Left colon (tissue), 2 donors: ENCODE measurements around the gene ACOT7. TPM values are rescaled to one million over a fixed set of nuclear protein-coding genes. Genes with fewer than 3 reads are reported as not detected.

Experiments used
- ATAC-seq: fragments of 200-7000 bp; cut with Tn5 transposase; one replicate; pipeline ENCODE4 v1.9.1; 2020; ENCODE audit warnings: mild to moderate bottlenecking, moderate library complexity
- DNase-seq, 2 donors: peaks; one replicate each; pipeline ENCODE4 v3.0.0-alpha.2; 2020
- intact Hi-C, 2 donors: fragments of 100-400 bp; cut with DNase I in 1 of 2; cut with micrococcal nuclease in 1 of 2; formaldehyde crosslinking; loops; one replicate each; pipeline versions ENCODE4 v1.11.2 to v1.14.0; 2022; cut with DNase I, micrococcal nuclease
- total RNA-seq, 2 donors: library from RNA; stranded (reverse); fragmentation: NEBNext Ultra II Directional; extraction: Animal tissue kit (Norgen Biotek cat#: 25700); gene quantifications; one replicate each; pipeline ENCODE4 v1.2.1, GENCODE V29; 2021
- donor health status: DM: no; HTN: no; CAD: no.
- donor health status: DM: yes; HTN: yes; CAD: no.

Gene ACOT7
- total RNA-seq, 2 donors from 2014 or later, result 50.4 to 58.0 TPM

DNA sequence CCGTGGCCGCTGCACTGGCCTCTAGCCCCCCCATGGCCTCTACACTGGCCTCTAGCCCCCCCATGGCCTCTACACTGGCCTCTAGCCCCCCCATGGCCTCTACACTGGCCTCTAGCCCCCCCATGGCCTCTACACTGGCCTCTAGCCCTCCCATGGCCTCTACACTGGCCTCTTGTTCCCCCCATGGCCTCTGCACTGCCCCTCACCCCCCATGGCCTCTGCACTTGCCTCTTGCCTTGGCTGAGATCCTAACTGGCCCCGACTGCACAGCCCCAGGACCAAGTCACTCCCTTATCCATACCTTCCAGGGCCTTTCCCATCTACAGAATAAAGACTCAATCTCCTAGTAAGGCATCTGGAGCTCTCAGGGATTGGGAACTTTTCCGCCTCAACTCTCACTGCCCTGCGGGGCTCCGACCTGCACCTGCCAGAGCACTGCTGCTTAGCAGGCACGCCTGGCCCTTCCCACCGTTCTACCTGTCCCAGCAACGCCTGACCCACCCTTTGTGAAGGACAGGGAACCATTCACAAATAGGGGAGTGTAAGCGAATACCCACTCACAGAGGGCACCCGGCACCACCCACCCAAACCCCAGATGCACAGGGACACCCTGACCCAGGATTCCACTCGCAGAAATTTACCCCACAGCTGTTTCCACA, 38.8 kb downstream of the ACOT7 start:
- DNase-seq, result no peak
- ATAC-seq, result no peak
- intact Hi-C loops, result no loop called here

DNA sequence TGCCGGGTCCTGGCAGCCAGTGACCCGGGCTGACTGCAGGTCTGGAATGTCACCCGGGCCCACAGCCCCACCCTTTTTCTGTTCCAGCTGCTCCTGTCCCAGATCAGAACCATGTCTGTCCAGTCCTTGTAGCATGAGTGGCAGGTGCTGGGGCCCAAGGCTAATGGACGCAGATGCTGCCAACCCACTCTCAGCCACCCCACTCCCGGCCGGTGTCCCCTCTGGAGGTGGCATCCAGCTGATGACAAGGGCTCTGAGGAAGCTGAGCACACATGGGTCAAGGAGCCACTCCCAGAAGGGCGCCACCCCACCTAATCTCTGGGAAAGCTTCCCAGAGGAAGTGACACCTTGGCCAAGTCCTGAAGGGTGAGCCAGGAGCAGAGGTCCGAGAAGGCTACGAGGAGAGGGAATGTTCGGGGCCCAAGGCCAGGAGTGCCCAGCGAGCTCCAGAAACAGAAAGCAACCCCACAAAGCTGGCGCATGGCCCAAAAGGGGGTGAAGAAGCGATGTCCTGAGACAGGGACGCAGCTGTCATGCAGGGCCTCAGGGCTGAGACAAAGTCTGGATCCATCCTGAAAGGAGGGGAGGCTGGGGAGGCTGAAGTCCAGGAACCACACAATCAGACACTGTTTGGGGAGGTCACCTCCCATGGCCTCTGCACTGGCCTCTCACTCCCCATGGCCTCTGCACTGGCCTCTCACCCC, 39.5 kb downstream of the ACOT7 start:
- intact Hi-C loops, result no loop called here
- DNase-seq (peak; percentile 74 to 87), ATAC-seq (peak; percentile 70)

DNA sequence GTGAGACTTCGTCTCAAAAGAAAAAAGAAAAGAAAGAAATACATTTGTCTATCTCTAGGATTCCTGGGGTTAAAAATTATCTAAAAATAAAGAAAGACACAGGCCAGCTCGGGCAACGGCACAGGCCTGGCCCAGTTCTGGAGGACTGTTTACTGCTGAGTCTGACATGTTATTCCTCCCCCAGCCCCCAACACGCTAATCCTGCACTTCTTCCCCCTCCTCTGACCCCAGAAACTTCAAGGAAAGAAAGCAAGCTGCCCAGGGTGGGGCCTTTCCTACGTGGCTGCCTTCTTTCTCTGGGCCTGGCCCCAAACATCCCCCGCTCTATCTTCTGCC, 40.0 kb downstream of the ACOT7 start:
- intact Hi-C loops, result no loop called here
- ATAC-seq, result no peak
- no peak for DNase-seq

- ATAC-seq (peak; percentile 44), DNase-seq (peak; percentile 72 to 83)
- intact Hi-C loops, result no loop called here
Observed at GRCh38 chr1:6352138-6352563, 41.4 kb downstream of the ACOT7 start.

DNA sequence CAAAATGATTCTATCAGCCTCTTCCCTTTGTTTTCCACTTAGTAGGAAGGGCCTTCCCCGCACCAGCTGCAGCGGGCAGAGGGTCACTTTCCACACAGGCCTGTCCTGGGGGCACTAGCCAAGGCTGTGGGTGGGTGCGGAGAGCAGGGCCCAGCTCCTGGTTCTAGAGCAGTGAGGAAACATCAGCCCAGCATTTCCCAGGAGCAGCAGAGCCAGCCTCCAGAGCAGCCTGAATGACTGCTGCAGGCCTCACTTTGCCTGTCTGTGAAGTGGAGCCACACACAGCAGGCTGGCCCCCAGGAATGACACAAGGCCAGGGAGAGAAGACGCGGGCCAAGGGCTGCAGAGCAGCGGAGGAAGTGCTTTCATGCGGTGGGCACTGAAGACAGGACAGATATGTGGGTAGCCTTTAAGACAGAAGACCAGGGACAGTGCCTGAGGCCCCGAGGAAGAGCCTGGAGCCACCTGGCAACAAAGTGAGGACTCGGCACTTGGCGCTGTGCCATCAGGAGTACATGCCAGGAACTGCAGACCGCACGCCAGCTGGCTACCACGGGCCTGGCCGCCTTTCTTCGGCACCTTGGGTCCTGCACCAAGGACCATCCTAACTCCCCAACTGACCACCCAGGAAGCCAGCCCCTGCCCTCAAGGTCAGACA, 42.0 kb downstream of the ACOT7 start:
- intact Hi-C loops, result no loop called here
- ATAC-seq, result peak; percentile 33
- peak; percentile 79 to 84 for DNase-seq

- DNase-seq, result no peak
- intact Hi-C loops, result no loop called here
- no peak for ATAC-seq
Observed at GRCh38 chr1:6350416-6351088, 43.0 kb downstream of the ACOT7 start.

DNA sequence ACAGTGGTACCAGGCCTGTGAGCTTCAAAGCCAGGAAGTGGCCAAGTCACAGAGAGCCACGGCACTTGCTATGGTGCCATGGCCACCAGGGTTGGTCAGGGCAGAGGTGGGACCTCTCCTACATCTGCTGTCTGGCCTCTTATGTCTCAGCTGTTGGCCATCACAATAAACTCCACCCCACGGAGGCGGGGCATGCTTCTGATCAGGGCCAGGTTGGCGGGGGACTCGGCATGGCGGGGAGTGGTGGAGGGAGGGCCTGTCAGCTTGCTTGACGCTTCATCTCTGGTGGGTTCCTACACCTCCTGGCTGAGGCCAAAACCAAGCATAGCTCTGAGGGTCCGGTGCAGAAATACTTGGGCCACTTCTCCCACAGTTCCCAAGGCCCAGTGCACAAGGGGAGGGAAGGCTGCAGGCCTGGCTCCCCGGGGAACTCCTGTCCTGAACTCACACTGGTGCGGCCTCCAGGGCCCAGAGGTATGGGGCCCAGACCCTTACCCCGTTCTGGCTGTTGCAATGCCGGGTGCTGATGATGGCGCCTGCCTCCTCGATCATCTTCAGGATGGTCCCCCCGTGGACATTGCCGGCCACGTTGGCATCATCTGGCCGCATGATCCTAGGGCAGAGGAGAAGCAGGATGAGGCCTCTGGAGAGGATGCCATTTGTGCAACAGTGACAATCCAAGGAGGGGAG, 44.2 kb downstream of the ACOT7 start:
- no peak for ATAC-seq
- intact Hi-C loops, result loop anchor here in 1 of 2 donors (10.0 kb wide), 1 partner anchor 45 kb away; the partner anchor contains the start of gene ACOT7
- DNase-seq, result no peak

DNA sequence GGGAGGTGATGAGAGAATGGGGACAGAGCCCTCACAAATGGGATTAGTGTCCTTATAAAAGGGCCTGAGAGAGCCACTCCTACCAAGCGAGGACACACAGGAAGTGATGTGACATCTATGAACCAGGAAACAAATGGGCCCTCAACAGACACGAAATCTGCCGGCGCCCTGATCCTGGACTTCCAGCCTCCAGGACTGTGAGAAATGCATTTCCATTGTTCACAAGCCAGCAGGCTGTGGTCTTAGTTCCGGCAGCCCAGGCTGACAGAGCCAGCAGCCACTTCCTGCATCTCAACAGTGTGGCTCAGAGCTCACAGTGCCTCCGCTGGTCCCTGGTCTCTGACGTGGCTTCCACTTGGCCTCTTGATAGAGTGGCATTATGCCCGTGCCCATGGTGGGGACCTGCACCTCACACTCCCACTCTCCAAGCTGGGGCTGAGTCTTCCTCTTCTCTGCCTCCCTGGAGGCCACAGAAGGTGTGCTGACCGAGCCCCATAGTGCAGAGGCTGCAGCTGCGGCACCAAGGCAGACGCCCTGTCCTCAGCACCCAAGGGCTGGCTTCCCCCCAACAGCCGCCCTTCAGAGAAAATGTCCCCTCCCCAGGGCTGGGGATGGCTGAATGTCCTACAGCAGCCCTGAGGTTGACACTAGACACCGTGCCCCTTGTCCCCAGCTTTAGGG, 44.9 kb downstream of the ACOT7 start:
- ATAC-seq (peak; percentile 35), DNase-seq (peak in 1 of 2 donors; percentile 42)
- intact Hi-C loops, result loop anchor here in 1 of 2 donors (10.0 kb wide), 1 partner anchor 46 kb away; the partner anchor contains the start of gene ACOT7

- DNase-seq (peak in 1 of 2 donors; percentile 75), ATAC-seq (peak; percentile 37)
- intact Hi-C loops, result loop anchor here in 1 of 2 donors (10.0 kb wide), 1 partner anchor 47 kb away; the partner anchor contains the start of gene ACOT7
Observed at GRCh38 chr1:6347641-6348487, 45.7 kb downstream of the ACOT7 start.

GRCh38 chr1:6345460-6345859, 48.1 kb downstream of the ACOT7 start:
- ATAC-seq (no peak), DNase-seq (no peak)
- intact Hi-C loops, result loop anchor here in 1 of 2 donors (10.0 kb wide), 1 partner anchor 49 kb away; the partner anchor contains the start of gene ACOT7

DNA sequence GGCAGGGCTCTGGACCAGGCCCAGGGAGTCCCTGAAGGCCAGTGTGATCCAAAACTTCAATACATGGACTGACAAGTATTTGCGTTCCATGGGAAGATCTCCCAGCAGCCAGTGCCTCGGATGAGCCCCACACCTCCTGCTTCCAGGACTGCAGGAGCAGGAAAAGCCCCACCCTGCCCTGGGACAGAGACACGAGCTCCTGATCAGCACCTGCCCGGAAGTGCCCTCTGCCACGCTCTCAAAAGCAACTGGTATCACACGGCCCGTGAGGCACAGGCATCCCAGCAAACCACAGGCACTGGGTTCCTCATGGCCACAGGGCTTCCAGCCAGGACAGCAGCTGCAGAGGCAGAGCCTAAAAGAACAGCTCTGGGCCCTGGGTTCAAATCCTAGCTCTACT, 48.6 kb downstream of the ACOT7 start:
- ATAC-seq (peak; percentile 30), DNase-seq (peak; percentile 55 to 75)
- intact Hi-C loops, result loop anchor here in 1 of 2 donors (10.0 kb wide), 1 partner anchor 50 kb away; the partner anchor contains the start of gene ACOT7

GRCh38 chr1:6343506-6344405, 49.8 kb downstream of the ACOT7 start:
- DNase-seq, result peak; percentile 83 to 86
- peak; percentile 83 for ATAC-seq
- intact Hi-C loops, result loop anchor here (2.0 to 10.0 kb wide), 2 partner anchors 51 to 97 kb away; partner anchors contain the start of gene ACOT7 (in 1 of the 2)

- intact Hi-C loops, result loop anchor here (2.0 to 10.0 kb wide), 2 partner anchors 53 to 95 kb away; partner anchors contain the start of gene ACOT7 (in 1 of the 2)
- DNase-seq (no peak), ATAC-seq (no peak)
Observed at GRCh38 chr1:6342056-6342455, 51.5 kb downstream of the ACOT7 start.

- intact Hi-C loops, result loop anchor here in 1 of 2 donors (5.0 kb wide), 1 partner anchor 86 kb away; no protein-coding TSS in a partner anchor
- ATAC-seq, result no peak
- no peak for DNase-seq
Observed at GRCh38 chr1:6338695-6339094, 54.9 kb downstream of the ACOT7 start.

DNA sequence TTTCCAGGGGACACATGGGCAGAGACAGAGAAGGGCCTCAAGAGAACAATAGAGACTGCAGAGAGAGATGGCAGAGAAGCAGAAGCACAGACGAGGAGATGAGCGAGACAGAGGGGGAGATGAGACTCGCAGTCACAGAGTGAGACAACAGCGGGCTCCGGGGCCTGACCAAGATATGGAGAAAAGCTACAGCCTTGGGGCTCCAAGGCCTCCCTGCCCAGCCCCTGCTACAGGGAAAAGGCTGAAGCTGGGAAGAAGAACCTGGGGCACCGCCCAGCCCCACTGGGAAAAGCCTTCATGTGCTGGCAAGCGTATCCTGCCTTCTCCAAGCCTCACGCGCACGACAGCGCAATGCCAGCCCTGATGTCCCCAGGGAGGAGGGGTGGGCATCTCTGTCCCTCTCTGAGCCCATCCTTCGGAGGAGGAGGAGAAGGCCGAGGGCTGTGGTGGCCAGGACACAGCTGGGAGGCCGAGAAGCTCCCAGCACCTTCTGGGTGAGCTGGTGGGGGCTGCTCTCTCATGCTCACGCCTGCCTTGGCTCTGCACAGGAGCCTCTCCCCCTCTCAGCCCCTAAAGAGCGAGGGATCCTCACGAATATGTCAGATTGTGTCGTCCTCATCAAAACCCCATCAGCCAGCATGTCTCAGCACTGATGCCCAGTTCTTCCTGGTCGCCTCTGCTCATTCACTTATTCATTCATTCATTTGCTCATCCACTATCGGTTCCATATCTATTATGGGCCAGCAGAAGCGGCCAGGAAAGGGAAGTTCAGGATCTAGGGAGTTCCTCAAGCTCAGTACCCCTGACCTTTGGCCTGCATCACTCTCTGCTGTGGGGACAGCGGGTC, 56.6 kb downstream of the ACOT7 start:
- intact Hi-C loops, result loop anchor here in 1 of 2 donors (5.0 kb wide), 1 partner anchor 85 kb away; no protein-coding TSS in a partner anchor
- no peak for ATAC-seq

More for the DNA sequence above, 56.6 kb downstream of the ACOT7 start:
- DNase-seq, result no peak
